ENCODE results near the gene TTC39C. TPM values are rescaled to one million over a fixed set of nuclear protein-coding genes. Genes with fewer than 3 reads are reported as not detected.

The TTC39C gene
- polyA plus RNA-seq, 1 experiment: 24.3 TPM

GRCh38 chr18:24052053-24052452, 37.5 kb downstream of the TTC39C start:
- CTCF ChIA-PET: no interaction called here
- no peak for TF ChIP-seq CTCF (IDR thresholded peaks at IDR 0.05; ENCODE audit: low read depth, low read length)

GRCh38 chr18:24053211-24053610, 38.7 kb downstream of the TTC39C start:
- no peaks in the 10 kb centered on the region for H3K27me3 ChIP-seq (ENCODE audit: control insufficient read depth, insufficient read depth, low read length)
- no peak overlapping the region for H3K4me3 ChIP-seq (ENCODE audit: low read depth, low read length)
- POLR2A ChIA-PET: no interaction called here
- DNase-seq (ENCODE audit: low read depth, low spot score): no peak
- CTCF ChIA-PET: no interaction called here
- no peak for TF ChIP-seq CTCF (IDR thresholded peaks at IDR 0.05; ENCODE audit: low read depth, low read length)
- H3K9me3 ChIP-seq (ENCODE audit: control insufficient read depth, insufficient read depth, low read length): no peaks in the 10 kb centered on the region
- no peak overlapping the region for H3K27ac ChIP-seq (ENCODE audit: low read depth, low read length)

More at GRCh38 chr18:24052053-24052452, 37.5 kb downstream of the TTC39C start:
- no peak for DNase-seq (ENCODE audit: low read depth, low spot score)
- no peak overlapping the region for H3K4me3 ChIP-seq (ENCODE audit: low read depth, low read length)
- POLR2A ChIA-PET: no interaction called here
- no peaks in the 10 kb centered on the region for H3K27me3 ChIP-seq (ENCODE audit: control insufficient read depth, insufficient read depth, low read length)
- no peak overlapping the region for H3K27ac ChIP-seq (ENCODE audit: low read depth, low read length)
- H3K9me3 ChIP-seq (ENCODE audit: control insufficient read depth, insufficient read depth, low read length): no peaks in the 10 kb centered on the region

DNA sequence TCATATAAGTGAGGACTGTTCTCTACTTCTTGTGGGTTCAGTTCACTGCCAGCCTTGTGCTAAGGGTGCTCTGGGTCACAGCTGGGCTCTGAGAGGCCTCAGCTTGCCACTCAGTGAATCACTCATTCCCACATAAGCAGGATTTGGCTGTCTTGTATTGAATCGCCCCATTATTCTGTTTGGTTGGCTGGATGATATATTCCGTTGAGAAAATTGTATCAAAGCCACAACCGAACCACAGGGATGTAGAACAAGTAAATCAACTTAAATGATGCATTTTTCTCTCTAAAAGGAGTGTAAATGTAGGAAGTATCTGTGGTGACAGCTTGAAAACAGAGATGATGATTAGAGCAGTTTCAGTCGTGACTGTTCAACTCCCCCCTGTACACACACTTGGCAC, 39.6 kb downstream of the TTC39C start:
- Histone ChIP-seq H3K27ac (ENCODE audit: low read depth, low read length) (no peak overlapping the region), H3K9me3 (ENCODE audit: control insufficient read depth, insufficient read depth, low read length) (no peaks in the 10 kb centered on the region), H3K4me3 (ENCODE audit: low read depth, low read length) (no peak overlapping the region), H3K27me3 (ENCODE audit: control insufficient read depth, insufficient read depth, low read length) (no peaks in the 10 kb centered on the region)
- no peak for TF ChIP-seq CTCF (IDR thresholded peaks at IDR 0.05; ENCODE audit: low read depth, low read length)
- POLR2A ChIA-PET: no interaction called here
- no peak for DNase-seq (ENCODE audit: low read depth, low spot score)
- CTCF ChIA-PET: no interaction called here

GRCh38 chr18:24055009-24055804, 40.7 kb downstream of the TTC39C start:
- Histone ChIP-seq H3K9me3 (ENCODE audit: control insufficient read depth, insufficient read depth, low read length) (no peaks in the 10 kb centered on the region), H3K4me3 (ENCODE audit: low read depth, low read length) (no peak overlapping the region), H3K27ac (ENCODE audit: low read depth, low read length) (no peak overlapping the region), H3K27me3 (ENCODE audit: control insufficient read depth, insufficient read depth, low read length) (no peaks in the 10 kb centered on the region)
- POLR2A ChIA-PET: interaction anchor here (0.8 kb wide), 1 partner anchor 83 kb away, joined by 3 read pairs; the partner anchor contains the start of gene CABYR
- TF ChIP-seq CTCF (IDR thresholded peaks at IDR 0.05; ENCODE audit: low read depth, low read length): no peak
- DNase-seq (ENCODE audit: low read depth, low spot score): no peak
- CTCF ChIA-PET: interaction anchor here (0.5 to 1.1 kb wide), 2 partner anchors 27 to 43 kb away, joined by 6 to 7 read pairs; no protein-coding TSS in a partner anchor

- Histone ChIP-seq H3K4me3 (ENCODE audit: low read depth, low read length) (no peak overlapping the region), H3K27me3 (ENCODE audit: control insufficient read depth, insufficient read depth, low read length) (no peaks in the 10 kb centered on the region), H3K27ac (ENCODE audit: low read depth, low read length) (no peak overlapping the region), H3K9me3 (ENCODE audit: control insufficient read depth, insufficient read depth, low read length) (no peaks in the 10 kb centered on the region)
- no peak for DNase-seq (ENCODE audit: low read depth, low spot score)
- ChIA-PET CTCF (interaction anchor here (1.1 kb wide), 1 partner anchor 28 kb away, joined by 7 read pairs; no protein-coding TSS in a partner anchor), POLR2A (interaction anchor here (0.8 kb wide), 1 partner anchor 83 kb away, joined by 3 read pairs; the partner anchor contains the start of gene CABYR)
- TF ChIP-seq CTCF (IDR thresholded peaks at IDR 0.05; ENCODE audit: low read depth, low read length): no peak
Measured at GRCh38 chr18:24055878-24056277, 41.3 kb downstream of the TTC39C start.

All from AG04450 (cell line).